ENCODE data around the gene UTY. TPM values are rescaled to one million over a fixed set of nuclear protein-coding genes. Genes with fewer than 3 reads are reported as not detected.
"Not testable (repeated sequence)": the region's sequence is repeated elsewhere in the genome, so short reads cannot be mapped to it uniquely, and the experiment has no call there.

UTY gene
- total and polyA plus RNA-seq, 5 experiments from 2014 or later: 71.7 to 77.8 TPM; not detected in 3

GRCh38 chrY:13338711-13339110 lies 141.1 kb downstream of the UTY start:
- peaks cover 0 to 94% (median 21%) of the 10 kb centered on the region in 3 donors for H3K36me3 Mint-ChIP-seq

GRCh38 chrY:13337934-13338333 lies 141.9 kb downstream of the UTY start:
- H3K27ac Mint-ChIP-seq: no peak overlapping the region
- no peaks in the 10 kb centered on the region for H3K27me3 Mint-ChIP-seq
- no peak overlapping the region for H3K4me3 Mint-ChIP-seq
- DNase-seq: no peak
- H3K9me3 Mint-ChIP-seq: no peaks in the 10 kb centered on the region
- H3K36me3 Mint-ChIP-seq: peaks cover 0 to 94% (median 23%) of the 10 kb centered on the region in 3 donors
- POLR2A ChIA-PET: no interaction called here
- no peak for ATAC-seq
- H3K4me1 Mint-ChIP-seq: peaks cover 12 to 34% (median 24%) of the 10 kb centered on the region in 4 donors

More at GRCh38 chrY:13338711-13339110, 141.1 kb downstream of the UTY start:
- Mint-ChIP-seq H3K27me3 (no peaks in the 10 kb centered on the region), H3K9me3 (no peaks in the 10 kb centered on the region), H3K4me3 (no peak overlapping the region), H3K4me1 (peaks cover 9 to 31% (median 20%) of the 10 kb centered on the region in 4 donors), H3K27ac (peak overlapping the region in 2 of 10 donors; percentile 32 to 74)
- POLR2A ChIA-PET: no interaction called here
- ATAC-seq (no peak), DNase-seq (no peak)

- peak overlapping the region in 1 of 10 donors; percentile 19 for H3K4me3 Mint-ChIP-seq
- no peaks in the 10 kb centered on the region for H3K9me3 Mint-ChIP-seq
- peak overlapping the region in 4 of 10 donors; percentile 15 to 70 (median 42) for H3K27ac Mint-ChIP-seq
- peaks cover 0 to 91% (median 24%) of the 10 kb centered on the region in 3 donors for H3K36me3 Mint-ChIP-seq
- DNase-seq: no peak
- POLR2A ChIA-PET: no interaction called here
- no peaks in the 10 kb centered on the region for H3K27me3 Mint-ChIP-seq
- H3K4me1 Mint-ChIP-seq: peaks cover 28 to 54% (median 36%) of the 10 kb centered on the region in 4 donors
- no peak for ATAC-seq
Measured at GRCh38 chrY:13333791-13334190, 146.0 kb downstream of the UTY start.

- H3K9me3 Mint-ChIP-seq: no peaks in the 10 kb centered on the region
- H3K27ac Mint-ChIP-seq: peak overlapping the region in 2 of 10 donors; percentile 5 to 70
- no peaks in the 10 kb centered on the region for H3K27me3 Mint-ChIP-seq
- H3K4me1 Mint-ChIP-seq: peaks cover 27 to 48% (median 36%) of the 10 kb centered on the region in 4 donors
- POLR2A ChIA-PET: no interaction called here
- DNase-seq (no peak), ATAC-seq (no peak)
- no peak overlapping the region for H3K4me3 Mint-ChIP-seq
- H3K36me3 Mint-ChIP-seq: peaks cover 0 to 83% (median 23%) of the 10 kb centered on the region in 3 donors
Measured at GRCh38 chrY:13330651-13331050, 149.2 kb downstream of the UTY start.

GRCh38 chrY:13312966-13313365 lies 166.9 kb downstream of the UTY start:
- Mint-ChIP-seq H3K36me3 (peaks cover 0 to 86% (median 27%) of the 10 kb centered on the region in 3 donors), H3K4me1 (peaks cover 0 to 11% (median 5%) of the 10 kb centered on the region in 4 donors), H3K27ac (peak overlapping the region in 1 of 10 donors; percentile 10), H3K27me3 (no peaks in the 10 kb centered on the region), H3K9me3 (peaks cover 0 to 4% (median 0%) of the 10 kb centered on the region in 9 donors), H3K4me3 (no peak overlapping the region)
- ATAC-seq: no peak
- no peak for DNase-seq
- POLR2A ChIA-PET: interaction anchor here (0.6 kb wide), 1 partner anchor 48 kb away, joined by 3 read pairs; no protein-coding TSS in a partner anchor

- H3K27me3 Mint-ChIP-seq: no peaks in the 10 kb centered on the region
- no peak overlapping the region for H3K27ac Mint-ChIP-seq
- peaks cover 0 to 12% (median 10%) of the 10 kb centered on the region in 4 donors for H3K4me1 Mint-ChIP-seq
- H3K36me3 Mint-ChIP-seq: peaks cover 0 to 92% (median 22%) of the 10 kb centered on the region in 3 donors
- no peaks in the 10 kb centered on the region for H3K9me3 Mint-ChIP-seq
- no peak for ATAC-seq
- POLR2A ChIA-PET: interaction anchor here (0.7 kb wide), 1 partner anchor 404 kb away, joined by 4 read pairs; the partner anchor contains the start of gene DDX3Y
- no peak for DNase-seq
- H3K4me3 Mint-ChIP-seq: no peak overlapping the region
Measured at GRCh38 chrY:13307959-13308358, 171.9 kb downstream of the UTY start.

- Mint-ChIP-seq H3K27me3 (no peaks in the 10 kb centered on the region), H3K9me3 (no peaks in the 10 kb centered on the region), H3K27ac (no peak overlapping the region), H3K4me1 (peaks cover 0 to 9% (median 4%) of the 10 kb centered on the region in 4 donors), H3K4me3 (no peak overlapping the region), H3K36me3 (peaks cover 0 to 78% (median 11%) of the 10 kb centered on the region in 3 donors)
- ATAC-seq (no peak), DNase-seq (no peak)
- POLR2A ChIA-PET: no interaction called here
Measured at GRCh38 chrY:13300795-13301194, 179.0 kb downstream of the UTY start.

- peaks cover 0 to 80% (median 15%) of the 10 kb centered on the region in 3 donors for H3K36me3 Mint-ChIP-seq
- POLR2A ChIA-PET: no interaction called here
- ATAC-seq: no peak
- no peaks in the 10 kb centered on the region for H3K9me3 Mint-ChIP-seq
- DNase-seq: no peak
- H3K27ac Mint-ChIP-seq: no peak overlapping the region
- peaks cover 0 to 9% (median 2%) of the 10 kb centered on the region in 4 donors for H3K4me1 Mint-ChIP-seq
- H3K27me3 Mint-ChIP-seq: no peaks in the 10 kb centered on the region
- no peak overlapping the region for H3K4me3 Mint-ChIP-seq
Measured at GRCh38 chrY:13299411-13299810, 180.4 kb downstream of the UTY start.

- Mint-ChIP-seq H3K9me3 (no peaks in the 10 kb centered on the region), H3K27me3 (no peaks in the 10 kb centered on the region), H3K36me3 (peaks cover 0 to 81% (median 25%) of the 10 kb centered on the region in 3 donors), H3K4me1 (peaks cover 0 to 10% (median 1%) of the 10 kb centered on the region in 4 donors), H3K27ac (peak overlapping the region in 1 of 10 donors; percentile 59), H3K4me3 (no peak overlapping the region)
- ATAC-seq: no peak
- no peak for DNase-seq
- POLR2A ChIA-PET: no interaction called here
Measured at GRCh38 chrY:13296176-13296890, 183.5 kb downstream of the UTY start.

- Mint-ChIP-seq H3K4me3 (no peak overlapping the region), H3K4me1 (peaks cover 0 to 10% (median 1%) of the 10 kb centered on the region in 4 donors), H3K9me3 (no peaks in the 10 kb centered on the region), H3K36me3 (peaks cover 0 to 85% (median 33%) of the 10 kb centered on the region in 3 donors), H3K27me3 (no peaks in the 10 kb centered on the region), H3K27ac (peak overlapping the region in 2 of 10 donors; percentile 14 to 57)
- POLR2A ChIA-PET: interaction anchor here (0.7 kb wide), 1 partner anchor 8 kb away, joined by 3 read pairs; no protein-coding TSS in a partner anchor
- DNase-seq (no peak), ATAC-seq (no peak)
Measured at GRCh38 chrY:13295026-13295425, 184.8 kb downstream of the UTY start.

GRCh38 chrY:13291199-13291598 lies 188.6 kb downstream of the UTY start:
- Mint-ChIP-seq H3K36me3 (peaks cover 0 to 99% (median 45%) of the 10 kb centered on the region in 3 donors), H3K27ac (peak overlapping the region in 1 of 10 donors; percentile 56), H3K9me3 (peaks cover 0 to 3% (median 0%) of the 10 kb centered on the region in 9 donors), H3K27me3 (no peaks in the 10 kb centered on the region), H3K4me3 (no peak overlapping the region), H3K4me1 (peaks cover 0 to 4% (median 0%) of the 10 kb centered on the region in 4 donors)
- POLR2A ChIA-PET: no interaction called here
- DNase-seq (no peak), ATAC-seq (no peak)

- DNase-seq, H3K4me3 Mint-ChIP-seq, H3K9me3 Mint-ChIP-seq, POLR2A ChIA-PET, H3K27me3 Mint-ChIP-seq, ATAC-seq: not testable (repeated sequence)
- Mint-ChIP-seq H3K36me3 (peaks cover 0 to 88% (median 24%) of the 10 kb centered on the region in 3 donors), H3K27ac (peak overlapping the region in 1 of 10 donors; percentile 33), H3K4me1 (peaks cover 0 to 10% (median 5%) of the 10 kb centered on the region in 4 donors)
Measured at GRCh38 chrY:13282151-13283054, 197.4 kb downstream of the UTY start.

Measured in naive thymus-derived CD8-positive, alpha-beta T cell (primary cell).